HEK293T (cell line): ENCODE results near the gene TARBP1.

Experiments
- BHLHE40 ChIP-seq: fragments of 450-650 bp; IDR thresholded peaks from 2 replicates; pipeline ENCODE4 v1.6.1; 2016; ENCODE audit warnings: mild to moderate bottlenecking, moderate library complexity, borderline replicate concordance
- CTBP1 ChIP-seq: fragments of 450-650 bp; IDR thresholded peaks from 2 replicates; pipeline ENCODE4 v1.6.1; 2016; ENCODE audit warnings: borderline replicate concordance
- FOXM1 ChIP-seq: fragments of 450-650 bp; IDR thresholded peaks from 2 replicates; pipeline ENCODE4 v1.6.1; 2017; ENCODE audit warnings: mild to moderate bottlenecking, borderline replicate concordance
- HDGF ChIP-seq: fragments of 450-650 bp; IDR thresholded peaks from 2 replicates; pipeline ENCODE4 v1.6.1; 2017; ENCODE audit warnings: antibody characterized with exemption, borderline replicate concordance
- PKNOX1 ChIP-seq: fragments of 450-650 bp; IDR thresholded peaks from 2 replicates; pipeline ENCODE4 v1.6.1; 2016
- SUZ12 ChIP-seq: fragments of 450-650 bp; IDR thresholded peaks from 2 replicates; pipeline ENCODE4 v1.6.1; 2016; ENCODE audit warnings: mild to moderate bottlenecking
- TARDBP ChIP-seq: fragments of 450-650 bp; IDR thresholded peaks from 2 replicates; pipeline ENCODE4 v1.6.1; 2016
- ZNF384 ChIP-seq: fragments of 450-650 bp; IDR thresholded peaks from 2 replicates; pipeline ENCODE4 v1.6.1; 2016

GRCh38 chr1:234503193-234504050, 24.4 kb upstream of the TARBP1 start:
- no peak for TF ChIP-seq PKNOX1
- no peak for TF ChIP-seq FOXM1
- TF ChIP-seq ZNF384 = no peak
- TF ChIP-seq TARDBP = no peak
- no peak for TF ChIP-seq CTBP1
- no peak for TF ChIP-seq BHLHE40
- no peak for TF ChIP-seq SUZ12
- no peak for TF ChIP-seq HDGF
